GM12874 (cell line): Measurements from ENCODE around the gene CTNNA3.

ENCODE experiments used
- TF ChIP-seq, protein P1 (sequence below): IDR thresholded peaks from 2 replicates; pipeline ENCODE4 v1.5.1; 2011; ENCODE audit warnings: low read depth, mild to moderate bottlenecking, control low read depth, low read length, moderate library complexity; ENCODE audit not compliant: insufficient read depth

CTNNA3 gene

DNA sequence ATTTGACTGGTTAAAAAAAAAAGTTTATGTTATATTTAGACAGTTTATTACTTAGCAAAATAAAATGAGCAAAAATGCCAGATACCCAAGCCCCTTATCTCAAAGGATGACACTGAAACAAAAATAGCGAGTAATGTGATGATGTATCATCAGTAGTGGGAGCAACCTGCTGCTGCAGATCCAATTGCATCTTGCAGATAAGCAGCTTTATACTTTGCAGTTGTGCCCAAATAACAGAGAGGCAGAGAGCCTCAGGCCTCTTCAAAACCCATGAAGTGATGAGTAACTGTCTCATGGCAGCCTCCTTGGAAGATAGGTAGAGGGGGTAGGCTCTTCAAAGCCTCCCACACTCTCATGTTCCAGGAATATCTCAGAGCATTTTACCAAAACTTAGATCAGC, 1238.4 kb downstream of the CTNNA3 start:
- TF ChIP-seq, protein P1, sequence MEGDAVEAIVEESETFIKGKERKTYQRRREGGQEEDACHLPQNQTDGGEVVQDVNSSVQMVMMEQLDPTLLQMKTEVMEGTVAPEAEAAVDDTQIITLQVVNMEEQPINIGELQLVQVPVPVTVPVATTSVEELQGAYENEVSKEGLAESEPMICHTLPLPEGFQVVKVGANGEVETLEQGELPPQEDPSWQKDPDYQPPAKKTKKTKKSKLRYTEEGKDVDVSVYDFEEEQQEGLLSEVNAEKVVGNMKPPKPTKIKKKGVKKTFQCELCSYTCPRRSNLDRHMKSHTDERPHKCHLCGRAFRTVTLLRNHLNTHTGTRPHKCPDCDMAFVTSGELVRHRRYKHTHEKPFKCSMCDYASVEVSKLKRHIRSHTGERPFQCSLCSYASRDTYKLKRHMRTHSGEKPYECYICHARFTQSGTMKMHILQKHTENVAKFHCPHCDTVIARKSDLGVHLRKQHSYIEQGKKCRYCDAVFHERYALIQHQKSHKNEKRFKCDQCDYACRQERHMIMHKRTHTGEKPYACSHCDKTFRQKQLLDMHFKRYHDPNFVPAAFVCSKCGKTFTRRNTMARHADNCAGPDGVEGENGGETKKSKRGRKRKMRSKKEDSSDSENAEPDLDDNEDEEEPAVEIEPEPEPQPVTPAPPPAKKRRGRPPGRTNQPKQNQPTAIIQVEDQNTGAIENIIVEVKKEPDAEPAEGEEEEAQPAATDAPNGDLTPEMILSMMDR, result no peak

DNA sequence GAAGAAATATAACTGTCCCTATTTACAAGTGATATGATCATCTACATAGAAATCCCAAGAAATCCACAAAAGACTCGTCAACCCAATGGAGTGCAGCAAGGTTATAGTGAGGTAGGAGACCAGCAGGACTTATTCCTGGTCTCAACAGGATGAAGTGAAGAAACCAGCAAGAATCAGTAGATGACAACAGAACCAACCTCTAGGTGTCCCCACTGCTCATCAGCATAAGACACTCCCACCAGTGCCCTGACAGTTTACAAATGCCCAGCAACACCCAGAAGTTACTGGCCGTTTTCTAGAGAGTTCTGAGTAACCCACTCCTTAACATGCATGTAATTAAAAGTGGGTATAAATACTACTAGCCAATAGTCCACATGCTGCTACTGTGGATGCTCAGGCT, 1240.7 kb downstream of the CTNNA3 start:
- TF ChIP-seq, protein P1, result no peak

DNA sequence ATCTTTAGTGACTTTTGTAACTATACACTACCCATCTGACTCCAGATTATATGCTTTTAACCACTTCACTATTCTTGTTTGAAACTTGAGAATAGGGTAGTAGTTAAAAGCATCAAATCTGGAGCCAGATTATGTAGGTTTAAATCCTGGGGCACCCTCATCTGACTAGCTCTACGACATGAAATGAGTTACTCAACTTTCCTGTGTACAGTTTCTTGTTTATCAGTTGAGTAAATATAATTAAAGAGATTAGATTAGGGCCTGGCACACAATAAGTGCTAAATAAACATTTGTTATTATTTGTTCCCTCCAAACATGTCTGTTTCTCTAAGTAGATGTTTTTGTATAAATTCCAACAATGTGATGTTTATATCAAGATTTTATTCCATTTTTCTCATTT, 1255.4 kb downstream of the CTNNA3 start:
- TF ChIP-seq, protein P1, result no peak

DNA sequence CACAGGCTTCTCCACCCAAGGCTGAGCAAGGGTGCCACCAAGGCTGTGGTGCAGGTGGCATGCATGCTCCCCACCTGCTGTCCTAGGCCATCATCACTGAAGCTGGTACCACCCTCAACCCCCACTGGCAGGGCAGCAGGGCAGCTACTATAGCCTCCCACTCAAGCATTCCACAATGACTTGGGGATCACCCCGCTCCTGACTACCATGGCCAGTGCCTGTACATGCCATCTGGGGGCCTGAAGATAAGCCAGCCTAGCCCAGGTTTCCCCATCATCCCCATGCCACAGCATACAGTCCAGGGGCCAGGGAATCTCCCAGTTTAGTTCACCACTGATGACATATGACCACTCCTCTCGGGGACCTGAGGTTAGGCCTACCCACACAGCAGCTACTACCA, 1281.1 kb downstream of the CTNNA3 start:
- TF ChIP-seq, protein P1, result no peak

DNA sequence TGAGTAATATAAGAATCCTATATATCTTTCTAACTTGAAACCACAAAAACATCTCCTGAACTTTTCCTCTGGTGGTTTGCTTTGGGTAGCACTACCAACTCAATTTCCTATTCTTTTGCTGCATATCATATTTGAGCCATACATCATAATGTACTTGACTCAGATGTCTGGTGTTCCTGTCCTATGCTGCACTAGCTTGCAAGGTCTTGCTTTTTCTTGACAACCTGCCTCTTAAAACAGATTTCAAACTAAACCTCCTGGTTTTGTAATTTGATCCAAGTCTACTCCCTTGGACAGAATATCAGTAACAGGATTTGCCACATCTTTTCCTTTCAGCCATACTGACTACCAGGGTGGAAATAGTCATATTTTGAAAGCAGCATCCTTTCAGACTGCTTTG, 1290.4 kb downstream of the CTNNA3 start:
- TF ChIP-seq, protein P1, result no peak

DNA sequence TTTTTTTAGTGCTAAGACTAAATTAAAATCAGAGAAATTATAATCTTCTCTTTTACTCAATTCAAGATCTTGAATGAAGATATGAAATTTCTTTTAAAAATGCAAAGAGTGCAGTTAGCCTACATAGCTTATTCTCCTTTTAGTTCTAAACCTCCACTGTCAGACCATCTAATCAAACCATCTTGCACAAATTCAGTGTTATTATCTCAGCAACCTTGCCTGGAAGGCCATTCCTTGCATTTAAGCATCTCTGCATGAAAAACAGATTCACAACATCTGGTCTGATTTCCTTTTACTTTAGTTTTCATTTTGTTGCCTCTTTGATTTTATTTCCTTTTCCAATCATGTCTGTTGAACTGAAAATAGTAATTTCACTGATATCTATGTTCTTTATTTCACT, 1297.3 kb downstream of the CTNNA3 start:
- TF ChIP-seq, protein P1, result no peak

DNA sequence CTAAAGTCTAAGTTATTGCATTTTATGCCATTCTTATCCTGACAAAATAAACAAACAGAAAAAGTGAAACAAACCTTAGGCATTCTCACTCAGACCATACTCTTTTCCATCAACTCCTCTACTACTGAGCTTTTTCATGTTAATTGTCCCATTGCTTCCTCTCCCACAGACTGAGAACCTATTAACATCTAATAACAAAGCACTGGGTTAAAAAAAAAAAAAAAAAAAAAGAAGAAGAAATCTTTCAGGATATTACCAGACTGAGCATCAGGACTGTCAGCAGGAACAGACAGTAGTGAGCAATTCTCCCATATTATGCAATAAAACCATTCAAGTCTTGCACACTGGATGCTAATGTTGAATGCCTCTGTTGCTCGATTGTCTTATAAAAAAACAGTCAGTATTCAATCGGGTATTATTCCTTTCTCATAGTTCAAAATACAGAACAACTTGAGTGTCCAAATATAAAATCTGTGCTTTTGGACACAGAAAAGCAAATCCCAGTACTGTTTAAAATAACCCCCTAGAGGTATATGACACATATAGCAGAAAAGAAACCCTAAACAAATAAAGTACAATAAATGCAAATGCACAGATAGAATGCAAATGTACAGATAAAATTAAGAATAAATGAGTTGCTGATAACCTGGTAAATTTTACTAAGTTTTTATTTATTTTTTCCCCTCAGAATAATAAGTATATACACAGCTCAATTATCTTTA, 1301.5 kb downstream of the CTNNA3 start:
- TF ChIP-seq, protein P1, result no peak
